HEK293 (cell line): ENCODE results near the gene CACNA1C.

Experiments used
- CTCF ChIA-PET: fragments of 350-600 bp; formaldehyde crosslinking; extraction: SDS; loops from one replicate; lab custom pipeline; 2021; ENCODE audit warnings: antibody characterized with exemption; lab: Yijun Ruan, JAX
- POLR2A ChIA-PET: fragments of 300-600 bp; formaldehyde crosslinking; extraction: SDS; loops from one replicate; lab custom pipeline; 2020; ENCODE audit warnings: antibody characterized with exemption, inconsistent platforms; lab: Yijun Ruan, JAX
- H3K27ac ChIP-seq: fragments of 200-500 bp; sonication (Bioruptor generic); 2 replicates; pipeline ENCODE4 v1.5.1; 2014; ENCODE audit warnings: low read depth, low read length, control low read depth, inconsistent platforms; ENCODE audit errors: extremely low read depth
- H3K36me3 ChIP-seq, 2 experiments: fragments of 200-500 bp in 1 of 2; sonication (Bioruptor generic) in 1 of 2; 1 replicate in 1 of 2; 2 replicates in 1 of 2; pipeline ENCODE4 v1.5.1; 2014 to 2017; ENCODE audit warnings: inconsistent platforms in 2 of 2, low read length in 2 of 2; ENCODE audit not compliant: control insufficient read depth in 2 of 2, insufficient read depth in 1 of 2
- H3K4me1 ChIP-seq: fragments of 200-500 bp; sonication (Bioruptor generic); 2 replicates; pipeline ENCODE4 v1.5.1; 2014; ENCODE audit warnings: mild to moderate bottlenecking, low read length, inconsistent platforms; ENCODE audit not compliant: control insufficient read depth, insufficient read depth
- H3K4me3 ChIP-seq: 2 replicates; pipeline ENCODE4 v1.5.1; 2011; ENCODE audit warnings: low read depth, mild to moderate bottlenecking, control low read depth, low read length, moderate library complexity
- H3K9me3 ChIP-seq: fragments of 200-500 bp; sonication (Bioruptor generic); 2 replicates; pipeline ENCODE4 v1.5.1; 2014; ENCODE audit warnings: low read depth, low read length, inconsistent platforms; ENCODE audit not compliant: control insufficient read depth, insufficient read depth
- FEZF1 ChIP-seq: fragments of 450-650 bp; formaldehyde crosslinking; IDR thresholded peaks from 2 replicates; pipeline ENCODE4 v1.5.1; 2016; ENCODE audit warnings: missing biosample characterization, missing genetic modification characterization
- PRDM1 ChIP-seq: fragments of 450-650 bp; formaldehyde crosslinking; IDR thresholded peaks from 2 replicates; pipeline ENCODE4; 2016; ENCODE audit warnings: missing biosample characterization, missing genetic modification characterization
- TCF7L2 ChIP-seq: IDR thresholded peaks from 2 replicates; pipeline ENCODE4 v1.6.1; 2011; ENCODE audit warnings: low read depth, mild to moderate bottlenecking, inconsistent platforms, low read length, moderate library complexity, borderline replicate concordance
- WT1 ChIP-seq: fragments of 450-650 bp; formaldehyde crosslinking; IDR thresholded peaks from 2 replicates; pipeline ENCODE4 v1.5.1; 2016; ENCODE audit warnings: missing biosample characterization, missing genetic modification characterization
- ZBTB1 ChIP-seq: fragments of 450-650 bp; formaldehyde crosslinking; IDR thresholded peaks from 2 replicates; pipeline ENCODE4 v1.5.1; 2016; ENCODE audit warnings: missing biosample characterization, missing genetic modification characterization
- ZBTB21 ChIP-seq: fragments of 450-650 bp; formaldehyde crosslinking; IDR thresholded peaks from 2 replicates; pipeline ENCODE4 v1.5.1; 2017; ENCODE audit warnings: missing biosample characterization, missing genetic modification characterization
- ZFP3 ChIP-seq: fragments of 450-650 bp; formaldehyde crosslinking; IDR thresholded peaks from 2 replicates; pipeline ENCODE4 v1.5.1; 2016; ENCODE audit warnings: low read depth, missing biosample characterization, missing genetic modification characterization
- ZFP37 ChIP-seq: fragments of 450-650 bp; formaldehyde crosslinking; IDR thresholded peaks from 2 replicates; pipeline ENCODE4 v1.5.1; 2016; ENCODE audit warnings: missing biosample characterization, missing genetic modification characterization
- ZNF10 ChIP-seq: fragments of 450-650 bp; formaldehyde crosslinking; IDR thresholded peaks from 2 replicates; pipeline ENCODE4 v1.5.1; 2017; ENCODE audit warnings: missing biosample characterization, missing genetic modification characterization
- ZNF211 ChIP-seq: fragments of 450-650 bp; formaldehyde crosslinking; IDR thresholded peaks from 2 replicates; pipeline ENCODE4 v1.5.1; 2016; ENCODE audit warnings: low read depth, missing biosample characterization, missing genetic modification characterization
- ZNF335 ChIP-seq: fragments of 450-650 bp; formaldehyde crosslinking; conservative IDR thresholded peaks from 2 replicates; pipeline ENCODE4 v1.5.1; 2016; ENCODE audit warnings: missing biosample characterization, missing genetic modification characterization
- ZNF366 ChIP-seq: fragments of 450-650 bp; formaldehyde crosslinking; conservative IDR thresholded peaks from 2 replicates; pipeline ENCODE4 v1.5.1; 2016; ENCODE audit warnings: missing biosample characterization, missing genetic modification characterization
- ZNF596 ChIP-seq: fragments of 450-650 bp; IDR thresholded peaks from 2 replicates; pipeline ENCODE4 v1.5.0; 2018; ENCODE audit warnings: missing biosample characterization, mild to moderate bottlenecking, missing genetic modification characterization, moderate library complexity
- ZNF654 ChIP-seq: fragments of 450-650 bp; formaldehyde crosslinking; IDR thresholded peaks from 2 replicates; pipeline ENCODE4 v1.5.1; 2016; ENCODE audit warnings: low read depth, missing biosample characterization, missing genetic modification characterization
- ZNF670 ChIP-seq: fragments of 450-650 bp; formaldehyde crosslinking; IDR thresholded peaks from 2 replicates; pipeline ENCODE4 v1.5.1; 2016; ENCODE audit warnings: missing biosample characterization, missing genetic modification characterization, low read depth
- ZNF837 ChIP-seq: fragments of 450-650 bp; formaldehyde crosslinking; IDR thresholded peaks from 2 replicates; pipeline ENCODE4 v1.5.1; 2016; ENCODE audit warnings: missing biosample characterization, missing genetic modification characterization
- TF ChIP-seq, protein P1 (sequence below): fragments of 450-650 bp; formaldehyde crosslinking; IDR thresholded peaks from 2 replicates; pipeline ENCODE4 v1.5.1; 2017; ENCODE audit warnings: missing biosample characterization, mild to moderate bottlenecking, missing genetic modification characterization, moderate library complexity
- TF ChIP-seq, protein P2 (sequence below): fragments of 450-650 bp; formaldehyde crosslinking; IDR thresholded peaks from 2 replicates; pipeline ENCODE4 v1.5.1; 2016; ENCODE audit warnings: missing biosample characterization, missing genetic modification characterization, borderline replicate concordance
- TF ChIP-seq, protein P3 (sequence below): fragments of 450-650 bp; formaldehyde crosslinking; IDR thresholded peaks from 2 replicates; pipeline ENCODE4 v1.5.1; 2016; ENCODE audit warnings: missing biosample characterization, missing genetic modification characterization
- TF ChIP-seq, protein P4 (sequence below): fragments of 450-650 bp; formaldehyde crosslinking; IDR thresholded peaks from 2 replicates; pipeline ENCODE4 v1.5.1; 2016; ENCODE audit warnings: missing biosample characterization, missing genetic modification characterization
- TF ChIP-seq, protein P5 (sequence below): fragments of 450-650 bp; formaldehyde crosslinking; IDR thresholded peaks from 2 replicates; pipeline ENCODE4 v1.5.1; 2016; ENCODE audit warnings: missing biosample characterization, missing genetic modification characterization

Gene CACNA1C

DNA sequence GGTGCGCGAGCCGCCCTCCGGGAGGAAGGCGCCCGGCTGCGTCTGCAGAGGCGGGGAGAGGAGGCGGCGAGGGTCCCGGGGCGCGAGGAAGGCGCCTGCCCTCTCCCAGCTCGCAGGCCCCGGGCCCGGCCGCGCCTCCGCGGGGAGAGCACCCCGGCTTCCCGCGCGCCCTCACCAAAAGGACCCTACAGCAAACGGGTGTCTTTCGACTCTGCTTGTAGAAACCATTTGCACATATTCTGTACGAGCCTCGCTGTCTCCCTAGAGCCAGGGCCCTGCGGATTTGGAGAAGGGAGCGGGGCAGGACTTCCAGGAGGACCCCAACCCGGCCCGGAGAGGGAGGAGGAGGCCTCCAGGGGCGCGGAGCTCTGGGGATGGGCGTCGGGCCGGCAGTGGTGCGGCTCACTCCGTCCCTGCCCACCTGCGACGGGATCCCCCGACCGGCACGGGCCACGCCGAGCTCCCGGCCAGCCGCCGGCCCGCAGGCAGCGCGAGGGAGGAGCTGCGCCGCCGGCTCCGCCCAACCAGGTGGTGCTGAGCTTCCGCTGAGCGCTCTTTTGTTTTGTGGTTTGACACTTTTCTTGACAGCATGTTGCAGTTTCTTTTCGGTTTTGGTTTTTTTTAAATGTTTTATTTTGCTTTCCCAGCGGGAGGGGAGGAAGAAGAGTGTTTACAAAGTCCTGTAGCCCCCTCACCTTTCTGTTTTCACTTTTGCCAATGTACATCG is 638.7 kb downstream of the CACNA1C start:
- Histone ChIP-seq H3K27ac (no peak overlapping the region; the same call in 1 of the 2 replicates), H3K4me1 (no peaks in the 10 kb centered on the region; the same call in 1 of the 2 replicates), H3K4me3 (peak overlapping the region; percentile 33), H3K36me3 (no peaks in the 10 kb centered on the region), H3K9me3 (no peaks in the 10 kb centered on the region)
- ChIA-PET POLR2A (interaction anchor here (0.6 kb wide), 2 partner anchors 176 to 274 kb away, joined by 3 read pairs; no protein-coding TSS in a partner anchor), CTCF (interaction anchor here (0.5 to 1.6 kb wide), 9 partner anchors 9 to 1194 kb away, joined by 3 to 6 read pairs (median 3); no protein-coding TSS in a partner anchor)
- TF ChIP-seq PRDM1 (tag by site-specific recombination), result peak; percentile 39; the same call in 1 of the 2 replicates
- TF ChIP-seq, protein P1, sequence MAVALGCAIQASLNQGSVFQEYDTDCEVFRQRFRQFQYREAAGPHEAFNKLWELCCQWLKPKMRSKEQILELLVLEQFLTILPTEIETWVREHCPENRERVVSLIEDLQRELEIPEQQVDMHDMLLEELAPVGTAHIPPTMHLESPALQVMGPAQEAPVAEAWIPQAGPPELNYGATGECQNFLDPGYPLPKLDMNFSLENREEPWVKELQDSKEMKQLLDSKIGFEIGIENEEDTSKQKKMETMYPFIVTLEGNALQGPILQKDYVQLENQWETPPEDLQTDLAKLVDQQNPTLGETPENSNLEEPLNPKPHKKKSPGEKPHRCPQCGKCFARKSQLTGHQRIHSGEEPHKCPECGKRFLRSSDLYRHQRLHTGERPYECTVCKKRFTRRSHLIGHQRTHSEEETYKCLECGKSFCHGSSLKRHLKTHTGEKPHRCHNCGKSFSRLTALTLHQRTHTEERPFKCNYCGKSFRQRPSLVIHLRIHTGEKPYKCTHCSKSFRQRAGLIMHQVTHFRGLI (tag by site-specific recombination), result 0 out of 2 replicates have a peak, but pooled peaks have one; percentile 63
- no peak for TF ChIP-seq ZNF654 (tag by site-specific recombination)
- TF ChIP-seq ZNF335 (tag by site-specific recombination), result 0 out of 2 replicates have a peak, but pooled peaks have one; percentile 19
- no peak for TF ChIP-seq FEZF1 (tag by site-specific recombination)
- TF ChIP-seq ZNF837 (tag by site-specific recombination), result no peak
- TF ChIP-seq ZBTB1 (tag by site-specific recombination), result no peak
- no peak for TF ChIP-seq TCF7L2
- no peak for TF ChIP-seq ZNF10
- no peak for TF ChIP-seq ZNF596

DNA sequence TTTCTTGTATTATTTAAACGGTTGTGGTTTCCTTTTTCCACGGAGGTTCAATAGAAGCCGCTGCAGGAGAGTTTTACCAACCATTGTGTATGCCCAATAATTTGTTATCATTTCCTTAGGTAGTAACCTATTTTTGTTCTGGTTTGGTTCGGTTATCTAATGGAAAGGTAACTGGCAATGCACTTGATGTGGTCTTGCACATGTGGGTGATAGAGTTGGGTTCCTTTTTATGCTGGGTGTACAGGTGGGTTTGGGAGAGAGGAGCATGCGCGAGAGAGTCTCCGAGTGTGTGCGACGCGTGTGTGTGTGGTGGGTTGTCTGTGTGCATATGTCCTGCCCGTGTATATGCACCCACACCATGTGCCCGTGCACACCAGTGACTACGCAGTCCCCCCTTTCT is 639.3 kb downstream of the CACNA1C start:
- Histone ChIP-seq H3K4me1 (no peaks in the 10 kb centered on the region; the same call in 1 of the 2 replicates), H3K36me3 (no peaks in the 10 kb centered on the region), H3K4me3 (no peak overlapping the region), H3K9me3 (no peaks in the 10 kb centered on the region), H3K27ac (no peak overlapping the region)
- POLR2A ChIA-PET, result interaction anchor here (0.6 kb wide), 2 partner anchors 175 to 274 kb away, joined by 3 read pairs; no protein-coding TSS in a partner anchor
- CTCF ChIA-PET, result interaction anchor here (0.5 to 1.4 kb wide), 5 partner anchors 9 to 1194 kb away, joined by 3 read pairs; no protein-coding TSS in a partner anchor
- TF ChIP-seq, protein P2, sequence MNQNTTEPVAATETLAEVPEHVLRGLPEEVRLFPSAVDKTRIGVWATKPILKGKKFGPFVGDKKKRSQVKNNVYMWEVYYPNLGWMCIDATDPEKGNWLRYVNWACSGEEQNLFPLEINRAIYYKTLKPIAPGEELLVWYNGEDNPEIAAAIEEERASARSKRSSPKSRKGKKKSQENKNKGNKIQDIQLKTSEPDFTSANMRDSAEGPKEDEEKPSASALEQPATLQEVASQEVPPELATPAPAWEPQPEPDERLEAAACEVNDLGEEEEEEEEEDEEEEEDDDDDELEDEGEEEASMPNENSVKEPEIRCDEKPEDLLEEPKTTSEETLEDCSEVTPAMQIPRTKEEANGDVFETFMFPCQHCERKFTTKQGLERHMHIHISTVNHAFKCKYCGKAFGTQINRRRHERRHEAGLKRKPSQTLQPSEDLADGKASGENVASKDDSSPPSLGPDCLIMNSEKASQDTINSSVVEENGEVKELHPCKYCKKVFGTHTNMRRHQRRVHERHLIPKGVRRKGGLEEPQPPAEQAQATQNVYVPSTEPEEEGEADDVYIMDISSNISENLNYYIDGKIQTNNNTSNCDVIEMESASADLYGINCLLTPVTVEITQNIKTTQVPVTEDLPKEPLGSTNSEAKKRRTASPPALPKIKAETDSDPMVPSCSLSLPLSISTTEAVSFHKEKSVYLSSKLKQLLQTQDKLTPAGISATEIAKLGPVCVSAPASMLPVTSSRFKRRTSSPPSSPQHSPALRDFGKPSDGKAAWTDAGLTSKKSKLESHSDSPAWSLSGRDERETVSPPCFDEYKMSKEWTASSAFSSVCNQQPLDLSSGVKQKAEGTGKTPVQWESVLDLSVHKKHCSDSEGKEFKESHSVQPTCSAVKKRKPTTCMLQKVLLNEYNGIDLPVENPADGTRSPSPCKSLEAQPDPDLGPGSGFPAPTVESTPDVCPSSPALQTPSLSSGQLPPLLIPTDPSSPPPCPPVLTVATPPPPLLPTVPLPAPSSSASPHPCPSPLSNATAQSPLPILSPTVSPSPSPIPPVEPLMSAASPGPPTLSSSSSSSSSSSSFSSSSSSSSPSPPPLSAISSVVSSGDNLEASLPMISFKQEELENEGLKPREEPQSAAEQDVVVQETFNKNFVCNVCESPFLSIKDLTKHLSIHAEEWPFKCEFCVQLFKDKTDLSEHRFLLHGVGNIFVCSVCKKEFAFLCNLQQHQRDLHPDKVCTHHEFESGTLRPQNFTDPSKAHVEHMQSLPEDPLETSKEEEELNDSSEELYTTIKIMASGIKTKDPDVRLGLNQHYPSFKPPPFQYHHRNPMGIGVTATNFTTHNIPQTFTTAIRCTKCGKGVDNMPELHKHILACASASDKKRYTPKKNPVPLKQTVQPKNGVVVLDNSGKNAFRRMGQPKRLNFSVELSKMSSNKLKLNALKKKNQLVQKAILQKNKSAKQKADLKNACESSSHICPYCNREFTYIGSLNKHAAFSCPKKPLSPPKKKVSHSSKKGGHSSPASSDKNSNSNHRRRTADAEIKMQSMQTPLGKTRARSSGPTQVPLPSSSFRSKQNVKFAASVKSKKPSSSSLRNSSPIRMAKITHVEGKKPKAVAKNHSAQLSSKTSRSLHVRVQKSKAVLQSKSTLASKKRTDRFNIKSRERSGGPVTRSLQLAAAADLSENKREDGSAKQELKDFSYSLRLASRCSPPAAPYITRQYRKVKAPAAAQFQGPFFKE (tag by site-specific recombination), result no peak
- TF ChIP-seq, protein P3, sequence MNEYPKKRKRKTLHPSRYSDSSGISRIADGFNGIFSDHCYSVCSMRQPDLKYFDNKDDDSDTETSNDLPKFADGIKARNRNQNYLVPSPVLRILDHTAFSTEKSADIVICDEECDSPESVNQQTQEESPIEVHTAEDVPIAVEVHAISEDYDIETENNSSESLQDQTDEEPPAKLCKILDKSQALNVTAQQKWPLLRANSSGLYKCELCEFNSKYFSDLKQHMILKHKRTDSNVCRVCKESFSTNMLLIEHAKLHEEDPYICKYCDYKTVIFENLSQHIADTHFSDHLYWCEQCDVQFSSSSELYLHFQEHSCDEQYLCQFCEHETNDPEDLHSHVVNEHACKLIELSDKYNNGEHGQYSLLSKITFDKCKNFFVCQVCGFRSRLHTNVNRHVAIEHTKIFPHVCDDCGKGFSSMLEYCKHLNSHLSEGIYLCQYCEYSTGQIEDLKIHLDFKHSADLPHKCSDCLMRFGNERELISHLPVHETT (tag by site-specific recombination), result no peak
- no peak for TF ChIP-seq ZFP37 (tag by site-specific recombination)
- no peak for TF ChIP-seq ZNF366 (tag by site-specific recombination)
- no peak for TF ChIP-seq ZNF670
- TF ChIP-seq, protein P4, sequence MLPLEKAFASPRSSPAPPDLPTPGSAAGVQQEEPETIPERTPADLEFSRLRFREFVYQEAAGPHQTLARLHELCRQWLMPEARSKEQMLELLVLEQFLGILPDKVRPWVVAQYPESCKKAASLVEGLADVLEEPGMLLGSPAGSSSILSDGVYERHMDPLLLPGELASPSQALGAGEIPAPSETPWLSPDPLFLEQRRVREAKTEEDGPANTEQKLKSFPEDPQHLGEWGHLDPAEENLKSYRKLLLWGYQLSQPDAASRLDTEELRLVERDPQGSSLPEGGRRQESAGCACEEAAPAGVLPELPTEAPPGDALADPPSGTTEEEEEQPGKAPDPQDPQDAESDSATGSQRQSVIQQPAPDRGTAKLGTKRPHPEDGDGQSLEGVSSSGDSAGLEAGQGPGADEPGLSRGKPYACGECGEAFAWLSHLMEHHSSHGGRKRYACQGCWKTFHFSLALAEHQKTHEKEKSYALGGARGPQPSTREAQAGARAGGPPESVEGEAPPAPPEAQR, result no peak
- TF ChIP-seq ZNF654 (tag by site-specific recombination), result no peak
- TF ChIP-seq, protein P5, sequence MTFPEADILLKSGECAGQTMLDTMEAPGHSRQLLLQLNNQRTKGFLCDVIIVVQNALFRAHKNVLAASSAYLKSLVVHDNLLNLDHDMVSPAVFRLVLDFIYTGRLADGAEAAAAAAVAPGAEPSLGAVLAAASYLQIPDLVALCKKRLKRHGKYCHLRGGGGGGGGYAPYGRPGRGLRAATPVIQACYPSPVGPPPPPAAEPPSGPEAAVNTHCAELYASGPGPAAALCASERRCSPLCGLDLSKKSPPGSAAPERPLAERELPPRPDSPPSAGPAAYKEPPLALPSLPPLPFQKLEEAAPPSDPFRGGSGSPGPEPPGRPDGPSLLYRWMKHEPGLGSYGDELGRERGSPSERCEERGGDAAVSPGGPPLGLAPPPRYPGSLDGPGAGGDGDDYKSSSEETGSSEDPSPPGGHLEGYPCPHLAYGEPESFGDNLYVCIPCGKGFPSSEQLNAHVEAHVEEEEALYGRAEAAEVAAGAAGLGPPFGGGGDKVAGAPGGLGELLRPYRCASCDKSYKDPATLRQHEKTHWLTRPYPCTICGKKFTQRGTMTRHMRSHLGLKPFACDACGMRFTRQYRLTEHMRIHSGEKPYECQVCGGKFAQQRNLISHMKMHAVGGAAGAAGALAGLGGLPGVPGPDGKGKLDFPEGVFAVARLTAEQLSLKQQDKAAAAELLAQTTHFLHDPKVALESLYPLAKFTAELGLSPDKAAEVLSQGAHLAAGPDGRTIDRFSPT (tag by site-specific recombination), result no peak
- TF ChIP-seq ZNF211 (tag by site-specific recombination), result no peak
- TF ChIP-seq ZFP3 (tag by site-specific recombination), result no peak
- TF ChIP-seq WT1 (tag by site-specific recombination), result no peak
- no peak for TF ChIP-seq ZBTB21 (tag by site-specific recombination)
